ENCODE data around the gene SCFD2. TPM values are rescaled to one million over a fixed set of nuclear protein-coding genes. Genes with fewer than 3 reads are reported as not detected.

Gene SCFD2
- total and polyA plus RNA-seq, 2 donors, result 5.0 to 12.1 TPM

GRCh38 chr4:53055716-53056403, 310.0 kb downstream of the SCFD2 start:
- WGBS, result 78% methylated on average over 5 of the region's 5 CpGs
- Histone ChIP-seq H3K4me1 (ENCODE audit: control insufficient read depth in 2 of 2, insufficient read depth in 2 of 2, low read length in 2 of 2) (no peaks in the 10 kb centered on the region), H3K27me3 (ENCODE audit: control insufficient read depth in 2 of 2, insufficient read depth in 1 of 2, low read length in 1 of 2) (no peaks in the 10 kb centered on the region), H3K27ac (ENCODE audit: low read depth in 1 of 2, low read length in 1 of 2) (no peak overlapping the region), H3K36me3 (ENCODE audit: control insufficient read depth in 2 of 2, insufficient read depth in 2 of 2, low read length in 1 of 2) (no peaks in the 10 kb centered on the region), H3K4me3 (ENCODE audit: low read length in 2 of 2) (no peak overlapping the region), H3K9me3 (ENCODE audit: control insufficient read depth in 2 of 2, insufficient read depth in 1 of 2, low read length in 1 of 2) (no peaks in the 10 kb centered on the region)
- DNase-seq (ENCODE audit: low read depth in 6 of 9, low spot score in 9 of 9), result no peak

- no peak for DNase-seq (ENCODE audit: low read depth in 6 of 9, low spot score in 9 of 9)
- no peaks in the 10 kb centered on the region for H3K27me3 ChIP-seq (ENCODE audit: control insufficient read depth in 2 of 2, insufficient read depth in 1 of 2, low read length in 1 of 2)
- H3K36me3 ChIP-seq (ENCODE audit: control insufficient read depth in 2 of 2, insufficient read depth in 2 of 2, low read length in 1 of 2), result no peaks in the 10 kb centered on the region
- no peaks in the 10 kb centered on the region for H3K4me1 ChIP-seq (ENCODE audit: control insufficient read depth in 2 of 2, insufficient read depth in 2 of 2, low read length in 2 of 2)
- H3K9me3 ChIP-seq (ENCODE audit: control insufficient read depth in 2 of 2, insufficient read depth in 1 of 2, low read length in 1 of 2), result no peaks in the 10 kb centered on the region
- H3K27ac ChIP-seq (ENCODE audit: low read depth in 1 of 2, low read length in 1 of 2), result no peak overlapping the region
- H3K4me3 ChIP-seq (ENCODE audit: low read length in 2 of 2), result no peak overlapping the region
- 48% methylated on average over 2 of the region's 2 CpGs for WGBS
Observed at GRCh38 chr4:53055274-53055673, 310.6 kb downstream of the SCFD2 start.

- Histone ChIP-seq H3K27me3 (ENCODE audit: control insufficient read depth in 2 of 2, insufficient read depth in 1 of 2, low read length in 1 of 2) (no peaks in the 10 kb centered on the region), H3K36me3 (ENCODE audit: control insufficient read depth in 2 of 2, insufficient read depth in 2 of 2, low read length in 1 of 2) (no peaks in the 10 kb centered on the region), H3K27ac (ENCODE audit: low read depth in 1 of 2, low read length in 1 of 2) (no peak overlapping the region), H3K4me1 (ENCODE audit: control insufficient read depth in 2 of 2, insufficient read depth in 2 of 2, low read length in 2 of 2) (no peaks in the 10 kb centered on the region), H3K9me3 (ENCODE audit: control insufficient read depth in 2 of 2, insufficient read depth in 1 of 2, low read length in 1 of 2) (no peaks in the 10 kb centered on the region), H3K4me3 (ENCODE audit: low read length in 2 of 2) (no peak overlapping the region)
- DNase-seq (ENCODE audit: low read depth in 6 of 9, low spot score in 9 of 9), result no peak
- WGBS, result 96% methylated on average over 4 of the region's 4 CpGs
Observed at GRCh38 chr4:53050361-53050774, 315.5 kb downstream of the SCFD2 start.

- no peak for DNase-seq (ENCODE audit: low read depth in 6 of 9, low spot score in 9 of 9)
- no peaks in the 10 kb centered on the region for H3K27me3 ChIP-seq (ENCODE audit: control insufficient read depth in 2 of 2, insufficient read depth in 1 of 2, low read length in 1 of 2)
- no peaks in the 10 kb centered on the region for H3K4me1 ChIP-seq (ENCODE audit: control insufficient read depth in 2 of 2, insufficient read depth in 2 of 2, low read length in 2 of 2)
- H3K27ac ChIP-seq (ENCODE audit: low read depth in 1 of 2, low read length in 1 of 2), result no peak overlapping the region
- H3K36me3 ChIP-seq (ENCODE audit: control insufficient read depth in 2 of 2, insufficient read depth in 2 of 2, low read length in 1 of 2), result no peaks in the 10 kb centered on the region
- 98% methylated on average over 1 of the region's 1 CpG for WGBS
- H3K4me3 ChIP-seq (ENCODE audit: low read length in 2 of 2), result no peak overlapping the region
- no peaks in the 10 kb centered on the region for H3K9me3 ChIP-seq (ENCODE audit: control insufficient read depth in 2 of 2, insufficient read depth in 1 of 2, low read length in 1 of 2)
Observed at GRCh38 chr4:53049528-53049927, 316.3 kb downstream of the SCFD2 start.

GRCh38 chr4:53044651-53044960, 321.3 kb downstream of the SCFD2 start:
- Histone ChIP-seq H3K9me3 (ENCODE audit: control insufficient read depth in 2 of 2, insufficient read depth in 1 of 2, low read length in 1 of 2) (no peaks in the 10 kb centered on the region), H3K4me1 (ENCODE audit: control insufficient read depth in 2 of 2, insufficient read depth in 2 of 2, low read length in 2 of 2) (no peaks in the 10 kb centered on the region), H3K4me3 (ENCODE audit: low read length in 2 of 2) (no peak overlapping the region), H3K27ac (ENCODE audit: low read depth in 1 of 2, low read length in 1 of 2) (no peak overlapping the region), H3K27me3 (ENCODE audit: control insufficient read depth in 2 of 2, insufficient read depth in 1 of 2, low read length in 1 of 2) (no peaks in the 10 kb centered on the region), H3K36me3 (ENCODE audit: control insufficient read depth in 2 of 2, insufficient read depth in 2 of 2, low read length in 1 of 2) (no peaks in the 10 kb centered on the region)
- 95% methylated on average over 2 of the region's 2 CpGs for WGBS
- DNase-seq (ENCODE audit: low read depth in 6 of 9, low spot score in 9 of 9), result no peak

GRCh38 chr4:53043891-53044650, 321.8 kb downstream of the SCFD2 start:
- Histone ChIP-seq H3K27ac (ENCODE audit: low read depth in 1 of 2, low read length in 1 of 2) (no peak overlapping the region), H3K4me3 (ENCODE audit: low read length in 2 of 2) (no peak overlapping the region), H3K36me3 (ENCODE audit: control insufficient read depth in 2 of 2, insufficient read depth in 2 of 2, low read length in 1 of 2) (no peaks in the 10 kb centered on the region), H3K27me3 (ENCODE audit: control insufficient read depth in 2 of 2, insufficient read depth in 1 of 2, low read length in 1 of 2) (no peaks in the 10 kb centered on the region), H3K4me1 (ENCODE audit: control insufficient read depth in 2 of 2, insufficient read depth in 2 of 2, low read length in 2 of 2) (no peaks in the 10 kb centered on the region), H3K9me3 (ENCODE audit: control insufficient read depth in 2 of 2, insufficient read depth in 1 of 2, low read length in 1 of 2) (no peaks in the 10 kb centered on the region)
- DNase-seq (ENCODE audit: low read depth in 6 of 9, low spot score in 9 of 9), result no peak
- WGBS, result 94% methylated on average over 4 of the region's 4 CpGs

GRCh38 chr4:53043055-53043454, 322.8 kb downstream of the SCFD2 start:
- no peaks in the 10 kb centered on the region for H3K9me3 ChIP-seq (ENCODE audit: control insufficient read depth in 2 of 2, insufficient read depth in 1 of 2, low read length in 1 of 2)
- H3K4me1 ChIP-seq (ENCODE audit: control insufficient read depth in 2 of 2, insufficient read depth in 2 of 2, low read length in 2 of 2), result no peaks in the 10 kb centered on the region
- DNase-seq (ENCODE audit: low read depth in 6 of 9, low spot score in 9 of 9), result no peak
- no peaks in the 10 kb centered on the region for H3K36me3 ChIP-seq (ENCODE audit: control insufficient read depth in 2 of 2, insufficient read depth in 2 of 2, low read length in 1 of 2)
- 84% methylated on average over 3 of the region's 3 CpGs for WGBS
- H3K27ac ChIP-seq (ENCODE audit: low read depth in 1 of 2, low read length in 1 of 2), result no peak overlapping the region
- H3K4me3 ChIP-seq (ENCODE audit: low read length in 2 of 2), result no peak overlapping the region
- H3K27me3 ChIP-seq (ENCODE audit: control insufficient read depth in 2 of 2, insufficient read depth in 1 of 2, low read length in 1 of 2), result no peaks in the 10 kb centered on the region

- 91% methylated on average over 2 of the region's 2 CpGs for WGBS
- Histone ChIP-seq H3K4me3 (ENCODE audit: low read length in 2 of 2) (no peak overlapping the region), H3K4me1 (ENCODE audit: control insufficient read depth in 2 of 2, insufficient read depth in 2 of 2, low read length in 2 of 2) (no peaks in the 10 kb centered on the region), H3K9me3 (ENCODE audit: control insufficient read depth in 2 of 2, insufficient read depth in 1 of 2, low read length in 1 of 2) (no peaks in the 10 kb centered on the region), H3K36me3 (ENCODE audit: control insufficient read depth in 2 of 2, insufficient read depth in 2 of 2, low read length in 1 of 2) (no peaks in the 10 kb centered on the region), H3K27me3 (ENCODE audit: control insufficient read depth in 2 of 2, insufficient read depth in 1 of 2, low read length in 1 of 2) (no peaks in the 10 kb centered on the region), H3K27ac (ENCODE audit: low read depth in 1 of 2, low read length in 1 of 2) (no peak overlapping the region)
- no peak for DNase-seq (ENCODE audit: low read depth in 6 of 9, low spot score in 9 of 9)
Observed at GRCh38 chr4:53040851-53041250, 325.0 kb downstream of the SCFD2 start.

GRCh38 chr4:53040459-53040815, 325.4 kb downstream of the SCFD2 start:
- DNase-seq (ENCODE audit: low read depth in 6 of 9, low spot score in 9 of 9), result no peak
- Histone ChIP-seq H3K9me3 (ENCODE audit: control insufficient read depth in 2 of 2, insufficient read depth in 1 of 2, low read length in 1 of 2) (no peaks in the 10 kb centered on the region), H3K27ac (ENCODE audit: low read depth in 1 of 2, low read length in 1 of 2) (no peak overlapping the region), H3K4me1 (ENCODE audit: control insufficient read depth in 2 of 2, insufficient read depth in 2 of 2, low read length in 2 of 2) (no peaks in the 10 kb centered on the region), H3K36me3 (ENCODE audit: control insufficient read depth in 2 of 2, insufficient read depth in 2 of 2, low read length in 1 of 2) (no peaks in the 10 kb centered on the region), H3K27me3 (ENCODE audit: control insufficient read depth in 2 of 2, insufficient read depth in 1 of 2, low read length in 1 of 2) (no peaks in the 10 kb centered on the region), H3K4me3 (ENCODE audit: low read length in 2 of 2) (no peak overlapping the region)
- 97% methylated on average over 2 of the region's 2 CpGs for WGBS
